Activated T-cell treated with anti-CD3 and anti-CD28 coated beads, Interleukin-2, amount 50 U/mL, for 4 hours (primary cell): ENCODE data around the gene ASCL1. TPM values are rescaled to one million over a fixed set of nuclear protein-coding genes. Genes with fewer than 3 reads are reported as not detected.

Source experiments
- ATAC-seq, 2 donors: fragments of 200-7000 bp; cut with Tn5 transposase; one replicate each; pipeline ENCODE4 v1.10.0; 2021
- DNase-seq: peaks from one replicate; pipeline ENCODE4 v3.0.0-alpha.2; 2020
- H3K27me3 Mint-ChIP-seq: one replicate; pipeline ENCODE4 v1.8.0; 2021; ENCODE audit warnings: low read depth, mixed read lengths
- H3K36me3 Mint-ChIP-seq: one replicate; pipeline ENCODE4 v1.8.0; 2022; ENCODE audit warnings: mixed read lengths; ENCODE audit not compliant: insufficient read depth
- H3K4me1 Mint-ChIP-seq: one replicate; pipeline ENCODE4 v1.8.0; 2021; ENCODE audit warnings: low read depth, mixed read lengths
- H3K4me3 Mint-ChIP-seq: one replicate; pipeline ENCODE4 v1.8.0; 2021; ENCODE audit warnings: mild to moderate bottlenecking, moderate library complexity, mixed read lengths
- H3K9me3 Mint-ChIP-seq: one replicate; pipeline ENCODE4 v1.8.0; 2021; ENCODE audit warnings: mixed read lengths
- total RNA-seq, 3 donors: library from RNA; stranded (reverse); gene quantifications; one replicate each; pipeline ENCODE4 v1.2.1, GENCODE V29; 2021

The ASCL1 gene
- total RNA-seq, 3 donors from 2014 or later, result not detected

GRCh38 chr12:102977945-102978706, 20.7 kb downstream of the ASCL1 start:
- H3K9me3 Mint-ChIP-seq, result peaks cover 4% of the 10 kb centered on the region
- no peak for ATAC-seq
- DNase-seq, result no peak
- peaks cover 3% of the 10 kb centered on the region for H3K27me3 Mint-ChIP-seq
- H3K4me3 Mint-ChIP-seq, result no peak overlapping the region
- no peaks in the 10 kb centered on the region for H3K4me1 Mint-ChIP-seq
- no peaks in the 10 kb centered on the region for H3K36me3 Mint-ChIP-seq

- no peak for ATAC-seq
- H3K4me3 Mint-ChIP-seq, result no peak overlapping the region
- DNase-seq, result no peak
- H3K9me3 Mint-ChIP-seq, result peaks cover 4% of the 10 kb centered on the region
- no peaks in the 10 kb centered on the region for H3K27me3 Mint-ChIP-seq
- no peaks in the 10 kb centered on the region for H3K4me1 Mint-ChIP-seq
- H3K36me3 Mint-ChIP-seq, result no peaks in the 10 kb centered on the region
These were observed 22.9 kb downstream of the ASCL1 start for GRCh38 chr12:102980350-102980749.

- no peak for DNase-seq
- no peaks in the 10 kb centered on the region for H3K36me3 Mint-ChIP-seq
- ATAC-seq, result no peak
- no peaks in the 10 kb centered on the region for H3K27me3 Mint-ChIP-seq
- H3K4me1 Mint-ChIP-seq, result peaks cover 2% of the 10 kb centered on the region
- H3K4me3 Mint-ChIP-seq, result no peak overlapping the region
- H3K9me3 Mint-ChIP-seq, result peaks cover 8% of the 10 kb centered on the region
These were observed 32.9 kb downstream of the ASCL1 start for GRCh38 chr12:102990419-102990818.

GRCh38 chr12:102992297-102992696, 34.8 kb downstream of the ASCL1 start:
- Mint-ChIP-seq H3K36me3 (no peaks in the 10 kb centered on the region), H3K4me1 (peaks cover 2% of the 10 kb centered on the region), H3K4me3 (no peak overlapping the region), H3K27me3 (no peaks in the 10 kb centered on the region), H3K9me3 (peaks cover 8% of the 10 kb centered on the region)
- DNase-seq (no peak), ATAC-seq (no peak)

- ATAC-seq (no peak), DNase-seq (no peak)
- H3K27me3 Mint-ChIP-seq, result no peaks in the 10 kb centered on the region
- peaks cover 2% of the 10 kb centered on the region for H3K4me1 Mint-ChIP-seq
- H3K36me3 Mint-ChIP-seq, result no peaks in the 10 kb centered on the region
- H3K9me3 Mint-ChIP-seq, result peaks cover 8% of the 10 kb centered on the region
- no peak overlapping the region for H3K4me3 Mint-ChIP-seq
These were observed 35.2 kb downstream of the ASCL1 start for GRCh38 chr12:102992720-102993119.

- H3K36me3 Mint-ChIP-seq, result no peaks in the 10 kb centered on the region
- peaks cover 2% of the 10 kb centered on the region for H3K4me1 Mint-ChIP-seq
- peaks cover 11% of the 10 kb centered on the region for H3K9me3 Mint-ChIP-seq
- H3K4me3 Mint-ChIP-seq, result no peak overlapping the region
- DNase-seq (no peak), ATAC-seq (no peak)
- H3K27me3 Mint-ChIP-seq, result no peaks in the 10 kb centered on the region
These were observed 36.1 kb downstream of the ASCL1 start for GRCh38 chr12:102993537-102993936.

- no peak for ATAC-seq
- Mint-ChIP-seq H3K27me3 (no peaks in the 10 kb centered on the region), H3K9me3 (peaks cover 15% of the 10 kb centered on the region), H3K4me3 (no peak overlapping the region), H3K4me1 (peaks cover 2% of the 10 kb centered on the region), H3K36me3 (no peaks in the 10 kb centered on the region)
- no peak for DNase-seq
These were observed 37.9 kb downstream of the ASCL1 start for GRCh38 chr12:102995372-102995771.

Other genes with a start within 250 kb of the ASCL1 start
- gene PAH, start 40.4 kb upstream of the ASCL1 start, total RNA-seq, result under 1 TPM; 0.32 to 0.71 (median 0.46) TPM